HG03175 (cell line): ENCODE results near the gene FAM43B.
A peak's percentile ranks its signal among the peaks of the same experiment; 100 is the strongest.
"Not testable (repeated sequence)": the region's sequence is repeated elsewhere in the genome, so short reads cannot be mapped to it uniquely, and the experiment has no call there.

ENCODE experiments used
- ATAC-seq: cut with Tn5 transposase; IDR thresholded peaks from one replicate; pipeline ENCODE4 v1.9.1; 2021; ENCODE audit warnings: mild to moderate bottlenecking, moderate library complexity; ENCODE audit not compliant: unreplicated experiment

FAM43B gene, protein sequence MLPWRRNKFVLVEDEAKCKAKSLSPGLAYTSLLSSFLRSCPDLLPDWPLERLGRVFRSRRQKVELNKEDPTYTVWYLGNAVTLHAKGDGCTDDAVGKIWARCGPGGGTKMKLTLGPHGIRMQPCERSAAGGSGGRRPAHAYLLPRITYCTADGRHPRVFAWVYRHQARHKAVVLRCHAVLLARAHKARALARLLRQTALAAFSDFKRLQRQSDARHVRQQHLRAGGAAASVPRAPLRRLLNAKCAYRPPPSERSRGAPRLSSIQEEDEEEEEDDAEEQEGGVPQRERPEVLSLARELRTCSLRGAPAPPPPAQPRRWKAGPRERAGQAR

DNA sequence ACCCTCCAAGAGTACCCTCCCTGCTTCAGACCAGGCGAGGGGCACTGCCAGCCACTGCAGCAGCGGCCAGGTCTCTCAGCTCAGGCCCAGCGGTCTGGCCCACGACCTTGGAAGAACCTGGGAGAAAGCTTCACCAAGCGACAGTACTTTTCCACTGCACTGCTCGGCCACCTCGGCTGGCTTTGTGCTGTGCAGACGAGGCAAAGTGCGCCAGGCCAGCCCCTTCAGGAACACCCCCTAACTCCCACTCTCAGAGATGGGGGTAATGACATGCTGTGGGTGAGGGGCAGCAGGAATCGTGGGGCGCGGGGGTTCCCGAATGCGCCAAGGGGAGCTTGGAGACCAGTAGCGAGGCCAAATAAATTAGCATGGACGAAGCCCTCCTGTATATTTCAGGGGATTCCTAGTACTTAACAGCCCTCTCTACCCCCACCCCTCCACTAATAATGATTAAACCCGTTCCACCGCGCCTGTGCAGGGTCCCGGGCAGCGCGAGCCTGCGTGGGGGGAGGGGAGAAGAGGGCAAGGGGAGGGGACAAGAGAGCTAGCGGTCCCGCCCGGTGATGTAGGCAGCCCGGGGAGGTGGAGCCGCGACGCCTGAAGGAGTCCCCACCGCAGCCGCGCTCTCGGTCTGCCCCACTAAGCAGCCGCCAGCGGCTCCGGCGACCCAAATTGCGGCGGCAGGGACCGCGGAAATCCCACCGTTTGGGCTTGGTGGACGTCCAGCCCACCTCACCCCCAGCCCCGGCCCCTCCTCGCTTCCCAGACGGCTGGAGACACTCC, at the start of gene FAM43B:
FAM43B (plus strand) TSS at position 629 of the 783 bp plus-strand sequence. CDS start 401 bp downstream, outside the sequence.
- ATAC-seq = no peak

DNA sequence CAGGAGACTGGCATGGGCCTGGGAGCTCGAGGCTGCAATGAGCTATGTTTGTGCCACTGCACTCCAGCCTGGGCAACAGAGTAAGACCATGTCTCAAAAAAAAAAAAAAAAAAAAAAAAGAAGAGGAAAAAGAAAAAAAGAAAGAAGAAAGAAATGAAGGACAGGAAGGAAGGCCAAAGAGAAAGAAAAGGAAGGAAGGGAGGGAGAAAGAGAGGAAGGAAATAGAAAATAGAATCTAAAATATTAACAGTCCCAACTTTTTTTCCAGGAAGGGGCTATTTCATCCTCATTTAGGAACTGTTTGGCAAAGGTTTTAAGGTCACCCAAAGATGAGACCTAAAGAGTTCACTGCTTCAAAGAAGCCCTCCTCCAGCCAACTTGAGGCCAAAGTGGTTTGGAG, 46.9 kb upstream of the FAM43B start:
- no peak for ATAC-seq

DNA sequence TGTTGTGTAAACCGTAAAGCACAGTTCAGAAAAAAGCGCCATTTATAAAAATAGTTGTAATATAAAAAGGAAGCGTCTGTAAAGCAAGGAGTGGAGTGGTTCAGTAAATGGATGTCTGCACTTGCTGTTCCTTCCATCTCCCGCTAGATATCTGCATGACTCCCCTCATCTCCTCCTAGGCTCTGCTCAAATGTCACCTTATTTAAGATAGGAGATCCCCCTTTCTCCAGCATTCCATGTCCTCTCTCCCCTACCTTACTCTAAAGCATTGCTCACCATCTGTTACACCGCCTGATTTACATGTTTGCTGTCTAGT, 45.2 kb upstream of the FAM43B start:
- peak; percentile 21 for ATAC-seq

DNA sequence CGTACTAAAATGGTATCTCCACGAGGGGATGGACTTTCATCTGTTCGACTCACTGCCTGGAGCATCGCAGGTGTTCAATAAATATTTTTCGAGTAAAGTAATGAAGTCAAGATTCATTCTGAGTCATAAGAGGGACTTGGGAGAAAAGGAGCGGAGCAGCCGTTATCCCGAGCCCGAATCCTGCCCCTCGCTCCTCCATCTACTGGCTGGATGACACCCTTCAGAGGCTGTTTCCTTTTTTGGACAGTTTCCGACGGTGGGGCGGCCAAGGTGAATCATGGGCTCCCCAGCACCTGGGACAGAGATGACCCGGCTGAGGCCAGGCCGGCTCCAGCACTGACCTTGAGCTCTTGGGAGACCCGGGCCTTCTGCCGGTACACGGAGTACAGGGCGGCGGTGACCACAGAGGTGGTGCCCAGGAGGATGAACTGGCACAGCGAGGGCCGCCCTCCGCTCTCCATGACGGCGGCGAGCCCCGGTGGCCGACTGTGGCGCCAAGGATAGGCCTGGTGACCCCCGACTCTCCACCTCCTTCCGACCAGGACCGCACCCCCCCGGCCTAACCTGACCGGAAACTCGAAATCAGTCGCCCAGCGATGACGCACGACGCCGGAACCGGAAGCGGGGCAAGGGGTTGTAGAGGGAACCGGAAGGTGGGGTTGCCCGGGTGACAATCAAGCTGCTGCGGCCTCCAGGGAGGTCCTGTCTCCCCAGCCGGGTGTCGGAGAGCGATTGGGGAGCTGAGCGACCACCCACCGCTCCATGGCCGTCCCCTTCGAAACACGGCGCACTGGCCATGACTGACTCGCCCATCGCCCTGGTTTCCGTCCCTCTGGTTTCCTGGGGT, 44.6 kb upstream of the FAM43B start, which contains the start of gene MUL1:
MUL1 (minus strand) TSS at position 588 of the 847 bp plus-strand sequence; CDS start at position 461, 127 bp downstream.
- peak; percentile 89 for ATAC-seq

DNA sequence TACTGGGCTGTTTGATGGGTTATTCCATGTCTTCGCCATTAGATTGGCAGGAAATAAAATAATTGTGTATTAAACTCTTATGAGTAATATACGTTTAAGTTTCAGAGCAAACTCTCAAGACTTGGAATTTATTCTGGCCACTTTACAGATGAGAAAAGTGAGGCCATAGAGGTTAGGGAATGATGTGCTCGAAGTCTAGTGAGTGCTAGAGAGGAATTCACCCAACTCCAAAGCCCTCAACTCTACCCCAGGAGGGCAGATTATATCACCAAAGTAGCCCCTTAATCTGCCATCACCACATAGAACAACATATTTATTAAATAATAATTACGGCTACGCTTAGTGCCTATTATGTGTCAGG, 44.0 kb upstream of the FAM43B start:
- no peak for ATAC-seq

DNA sequence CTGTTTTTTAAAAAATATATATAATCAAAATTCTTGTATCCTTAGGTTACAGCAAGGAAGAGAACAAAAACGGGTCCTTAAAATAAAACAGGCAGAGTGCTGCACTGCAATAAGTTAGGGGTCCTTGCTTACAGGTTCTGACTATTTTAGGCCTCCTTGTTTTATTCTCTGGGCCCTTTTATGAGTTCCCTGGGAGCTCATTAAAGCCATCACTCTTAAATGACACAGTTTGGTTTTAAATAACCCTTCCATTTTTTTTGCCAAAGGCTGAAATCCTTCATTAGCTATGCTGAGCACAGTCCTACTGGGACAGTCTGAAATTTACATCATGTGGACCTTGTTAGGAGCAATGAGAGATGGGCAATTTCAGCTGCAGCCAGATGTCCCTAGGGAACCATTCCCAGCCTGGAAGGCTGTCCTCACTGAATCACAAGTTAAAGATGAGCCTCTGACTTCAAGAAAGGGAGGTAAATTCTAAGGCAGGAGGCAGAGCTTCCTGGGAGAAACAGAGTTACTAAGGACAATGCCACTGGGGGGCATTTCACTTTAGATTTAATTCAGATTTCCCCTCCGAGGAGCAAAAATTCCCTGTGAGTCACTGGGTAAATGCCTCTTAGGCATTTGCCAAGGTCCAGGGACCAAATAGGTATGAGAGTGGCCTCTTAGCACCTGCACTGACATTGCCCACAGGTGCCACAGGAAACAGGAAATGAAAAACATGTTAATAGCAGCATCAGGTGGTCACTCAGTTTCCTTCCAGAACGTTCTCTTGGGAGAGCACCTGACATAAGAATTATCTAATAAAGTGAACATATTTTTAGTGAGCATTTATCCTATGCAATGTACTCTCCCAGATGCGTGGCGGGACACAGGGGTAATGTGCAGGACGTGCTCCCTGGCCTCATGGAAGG, 40.6 kb upstream of the FAM43B start:
- ATAC-seq = no peak

DNA sequence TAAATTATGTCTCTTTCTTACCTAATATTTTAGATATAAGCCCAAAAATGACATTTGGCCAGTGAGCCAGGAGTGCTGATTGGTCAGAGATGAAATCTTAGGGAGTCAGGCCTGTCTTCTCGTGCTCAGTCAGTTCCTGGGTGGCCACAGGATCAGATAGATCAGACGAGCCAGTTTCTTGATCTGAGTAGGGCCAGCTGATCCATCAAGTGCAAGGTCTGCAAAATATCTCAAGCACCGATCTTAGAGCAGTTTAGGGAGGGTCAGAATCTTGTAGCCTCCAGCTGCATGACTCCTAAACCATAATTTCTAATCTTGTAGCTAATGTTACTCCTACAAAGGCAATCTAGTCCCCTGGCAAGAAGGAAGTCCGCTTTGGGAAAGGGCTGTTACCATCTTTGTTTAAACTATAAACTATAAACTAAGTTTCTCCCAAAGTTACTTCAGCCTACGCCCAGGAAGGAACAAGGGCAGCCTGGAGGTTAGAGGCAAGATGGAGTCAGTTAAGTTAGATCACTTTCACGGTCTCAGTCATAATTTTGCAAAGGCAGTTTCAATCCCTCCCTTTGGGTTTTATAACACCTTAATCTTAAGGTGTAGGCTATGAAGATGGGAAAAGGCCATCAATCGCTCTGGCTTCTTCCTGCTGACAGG, 32.6 kb upstream of the FAM43B start:
- ATAC-seq = not testable (repeated sequence)

DNA sequence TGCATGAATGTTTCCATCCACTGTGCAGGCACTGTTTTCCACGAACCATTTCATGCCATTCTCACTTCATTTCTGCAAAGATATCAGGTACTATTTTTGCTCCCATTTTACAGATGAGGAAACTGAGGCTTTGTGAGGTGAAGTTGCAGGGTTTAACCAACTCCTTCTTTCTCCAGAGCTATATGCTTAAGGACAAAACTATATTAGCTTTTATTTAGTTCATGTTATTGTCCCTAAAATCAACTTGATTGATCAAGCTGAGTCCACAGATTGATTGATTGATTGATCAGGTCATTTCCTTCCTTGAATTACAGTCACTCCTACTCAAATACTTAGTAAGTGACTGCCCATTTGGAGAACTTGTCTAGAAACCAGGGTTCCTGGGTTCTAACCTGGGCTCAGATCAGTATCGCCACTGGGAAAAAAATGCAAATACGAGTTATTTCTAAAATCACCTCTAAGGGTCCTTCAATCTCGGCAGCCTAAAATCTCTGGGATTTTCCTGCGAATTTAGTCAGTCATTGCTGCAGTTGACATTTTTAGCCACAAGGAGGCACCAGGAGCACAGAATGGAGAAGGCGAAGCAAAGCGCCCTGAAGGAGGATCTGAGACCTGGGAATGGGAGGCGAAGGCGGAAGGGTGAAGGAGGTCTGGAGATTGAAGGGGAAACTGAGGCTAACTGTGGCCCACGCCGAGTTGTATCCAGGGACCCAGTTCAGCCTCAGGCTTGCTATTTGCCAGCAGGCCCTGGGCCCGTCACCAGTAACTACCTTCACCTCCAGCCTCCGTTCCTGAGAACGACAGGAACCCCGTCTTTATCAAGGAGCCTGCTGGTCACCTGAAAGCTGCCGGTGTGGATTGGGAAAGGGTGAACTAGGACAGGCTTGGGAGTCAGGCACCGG, 30.2 kb upstream of the FAM43B start:
- no peak for ATAC-seq

DNA sequence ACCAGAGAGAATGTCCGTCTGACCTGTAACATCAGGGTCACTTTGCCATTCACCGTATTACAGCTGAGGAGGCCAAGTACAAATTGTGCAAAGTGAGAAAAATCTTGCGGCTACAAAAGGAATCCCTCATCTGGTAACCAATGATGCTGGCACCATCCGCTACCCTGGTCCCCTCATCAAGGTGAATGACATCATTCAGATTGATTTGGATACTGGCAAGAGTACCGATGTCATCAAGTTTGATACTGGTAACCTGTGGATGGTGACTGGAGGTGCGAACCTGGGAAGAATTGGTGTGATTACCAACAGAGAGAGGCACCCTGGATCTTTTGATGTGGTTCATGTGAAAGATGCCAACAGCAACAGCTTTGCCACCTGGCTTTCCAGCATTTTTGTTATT, 26.1 kb upstream of the FAM43B start:
- no peak for ATAC-seq

DNA sequence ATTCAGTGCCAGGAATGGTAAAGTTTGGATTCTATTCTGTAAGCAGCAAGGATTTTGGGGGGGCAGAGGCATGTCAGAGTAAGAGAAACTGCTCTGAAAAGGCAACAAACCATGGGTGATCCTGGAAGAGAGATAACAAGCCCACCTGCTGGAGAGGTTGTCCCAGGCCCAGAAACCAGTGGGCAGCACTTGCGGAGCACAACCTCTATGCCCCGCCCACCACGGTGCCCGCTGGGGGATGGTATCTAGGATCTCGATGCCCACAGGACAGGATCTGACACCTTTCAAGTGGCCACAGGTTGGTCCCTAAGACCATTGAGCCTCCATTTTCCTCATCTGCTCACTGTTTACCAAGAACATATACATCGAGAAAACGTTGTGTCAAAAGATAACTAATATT, 24.2 kb upstream of the FAM43B start:
- ATAC-seq = no peak

DNA sequence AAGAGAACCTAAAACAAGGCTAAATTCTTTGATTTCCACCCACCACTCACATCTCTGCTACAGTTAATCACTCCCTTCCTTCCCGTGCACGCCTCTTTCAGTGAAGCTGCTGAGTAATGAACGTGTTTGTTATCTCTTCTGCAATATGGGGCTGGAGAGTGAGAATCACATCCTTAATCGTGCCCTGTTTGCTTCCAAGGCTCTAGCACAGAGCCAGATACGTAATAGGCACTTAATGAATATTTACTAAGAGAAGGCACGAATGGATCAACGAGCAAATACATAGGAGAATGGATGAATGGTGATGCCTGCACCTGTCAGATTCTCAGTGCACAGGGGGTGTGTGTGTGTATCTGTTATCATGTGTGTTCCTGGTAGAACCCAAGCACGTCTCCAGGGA, 22.1 kb upstream of the FAM43B start:
- no peak for ATAC-seq

DNA sequence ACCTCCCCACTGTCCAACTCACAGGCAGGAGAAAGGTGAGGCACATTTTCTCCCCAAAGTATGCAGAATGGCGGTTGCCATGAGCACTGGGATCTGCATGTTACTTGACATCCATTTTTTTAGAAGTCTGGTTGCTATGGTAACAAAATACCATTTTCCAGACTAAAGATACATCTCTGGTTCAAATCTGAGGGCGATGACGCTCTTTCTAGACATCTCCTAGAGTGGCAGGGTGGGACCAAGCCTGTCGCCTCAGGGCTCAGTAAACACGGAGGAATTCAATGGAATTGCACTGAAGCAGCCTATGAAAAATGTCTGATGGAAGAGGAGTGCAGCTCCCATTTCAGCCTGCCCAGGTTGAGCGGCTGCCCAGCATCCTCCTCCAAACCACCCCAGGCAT, 21.5 kb upstream of the FAM43B start:
- ATAC-seq = no peak

DNA sequence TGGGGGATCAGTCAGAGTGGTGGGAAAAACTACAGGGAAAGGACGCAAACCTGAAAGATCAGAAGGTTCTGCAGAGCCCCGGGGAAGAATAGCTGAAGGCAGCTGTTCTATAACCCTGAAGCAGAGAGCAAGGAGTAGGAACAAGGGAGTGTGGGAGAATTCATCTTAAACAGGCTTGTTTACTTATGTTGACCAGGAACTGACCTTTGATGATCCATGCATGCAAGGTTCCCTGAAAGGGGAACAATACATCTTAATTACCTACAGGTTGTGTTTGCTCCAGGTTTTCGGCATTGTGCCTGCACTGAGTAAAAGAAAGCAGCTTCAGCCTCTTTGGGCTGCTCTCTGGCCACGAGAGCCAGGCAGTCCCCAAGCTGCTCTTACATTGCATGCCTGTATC, 18.7 kb upstream of the FAM43B start:
- no peak for ATAC-seq

DNA sequence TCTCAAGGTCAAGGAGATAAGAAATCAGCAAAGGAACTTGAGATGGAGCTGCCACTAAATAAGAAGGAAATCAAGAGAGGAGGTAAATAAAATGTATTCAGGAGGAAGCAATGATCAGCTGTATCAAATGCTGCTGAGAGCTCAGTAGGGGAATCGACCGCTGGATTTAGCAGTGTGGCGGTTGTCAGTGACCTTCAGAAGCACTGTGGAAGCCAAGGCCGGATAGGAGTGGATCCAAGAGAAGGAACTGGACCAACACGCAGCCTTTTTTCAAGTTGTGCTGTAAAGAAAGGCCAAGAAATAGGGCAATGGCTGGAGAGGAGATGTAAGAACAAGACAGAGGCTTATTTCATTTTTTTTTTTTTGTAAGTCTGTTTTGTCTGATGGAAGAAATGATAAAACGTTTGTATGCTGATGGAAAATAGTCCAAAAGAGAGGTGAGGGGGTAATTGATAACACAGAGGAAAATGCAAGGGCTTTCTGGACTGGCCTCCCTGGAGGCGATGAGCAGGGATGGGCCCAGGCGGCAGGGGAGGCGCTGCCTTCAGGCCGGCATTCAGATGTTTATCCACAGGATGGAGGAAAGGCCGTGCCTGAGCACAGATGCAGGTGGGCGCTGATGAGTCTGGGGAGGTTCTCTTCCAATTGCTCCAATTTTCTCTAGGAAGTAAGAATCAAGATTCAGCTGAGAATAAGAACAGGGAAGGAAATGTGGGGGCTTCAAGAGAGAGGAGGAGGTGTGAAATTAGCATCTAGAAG, 17.5 kb upstream of the FAM43B start:
- no peak for ATAC-seq

DNA sequence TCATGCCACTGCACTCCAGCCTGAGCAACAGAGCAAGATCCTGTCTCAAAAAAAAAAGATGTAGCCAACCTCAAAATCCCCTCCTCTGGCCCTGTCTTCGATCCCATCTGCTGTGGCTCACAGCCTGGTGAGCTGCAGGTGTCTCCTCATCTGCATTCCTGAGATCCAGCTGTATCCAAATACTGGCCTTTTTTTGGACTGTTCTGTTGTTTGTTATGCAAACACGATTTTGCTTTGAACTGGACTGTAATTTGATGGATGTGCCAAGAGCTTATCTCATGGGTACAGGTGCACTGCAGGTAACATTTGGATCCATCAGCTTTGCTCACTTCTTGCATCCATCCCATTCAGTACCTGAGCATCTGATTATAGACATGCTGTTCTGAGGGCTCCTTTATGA, 14.1 kb upstream of the FAM43B start:
- ATAC-seq = no peak

DNA sequence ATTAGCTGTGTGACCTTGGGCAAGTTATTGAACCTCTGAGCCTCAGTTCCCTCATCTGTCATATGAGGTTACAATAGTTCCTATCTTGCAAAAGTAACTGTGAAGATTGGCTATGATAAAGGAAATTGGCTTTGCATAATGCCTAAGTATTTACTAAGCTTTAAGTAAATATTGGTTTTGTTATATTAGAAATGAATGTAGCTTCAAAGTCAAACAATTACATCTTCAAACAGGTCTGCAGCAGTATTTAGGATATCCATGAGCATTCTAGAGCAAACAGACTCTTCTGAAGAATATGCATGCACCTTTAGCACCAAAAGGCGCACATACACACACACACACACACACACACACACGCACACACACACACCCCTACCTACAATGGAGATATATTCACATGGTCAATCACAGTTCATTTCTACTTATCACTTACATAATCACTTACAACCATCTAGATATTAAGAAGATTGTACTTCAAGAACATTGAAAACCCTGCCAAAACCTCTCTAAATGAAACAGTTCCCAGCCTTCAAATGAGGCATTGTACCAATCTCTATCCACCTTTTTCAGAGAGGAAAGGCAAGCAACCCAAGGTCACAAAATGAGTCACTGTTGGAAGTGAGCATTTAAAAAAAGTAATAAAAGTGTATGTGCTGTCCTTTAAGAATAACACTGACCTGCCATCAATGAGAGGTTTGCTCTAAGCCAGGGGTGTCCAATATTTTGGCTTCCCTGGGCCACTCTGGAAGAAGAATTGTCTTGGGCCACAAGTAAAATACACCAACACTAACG, 13.4 kb upstream of the FAM43B start:
- ATAC-seq = no peak

DNA sequence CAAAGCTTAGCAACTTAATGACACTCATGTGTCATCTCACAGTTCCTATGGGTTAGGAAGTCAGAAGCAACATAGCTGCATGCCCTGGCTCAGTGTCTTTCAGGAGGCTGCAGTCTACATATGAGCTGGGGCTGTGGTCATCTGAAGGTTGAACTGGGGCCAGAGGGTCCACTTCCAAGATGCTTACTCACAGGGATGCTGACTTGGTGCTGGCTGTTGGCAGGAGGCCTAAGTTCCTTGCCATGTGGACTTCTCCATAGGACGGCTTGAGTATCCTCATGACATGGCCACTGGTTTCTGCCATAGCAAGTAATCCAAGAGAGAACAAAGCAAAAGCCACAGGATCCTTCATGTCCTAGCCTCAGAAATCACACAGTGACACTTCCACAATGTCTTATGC, 12.1 kb upstream of the FAM43B start:
- no peak for ATAC-seq
